Activated CD8-positive, alpha-beta memory T cell treated with anti-CD3 and anti-CD28 coated beads for 4 hours (primary cell): ENCODE results near the gene ZMYM2.

Source experiments
- DNase-seq, 2 donors: peaks; one replicate each; pipeline ENCODE4 v3.0.0-alpha.2; 2020; ENCODE audit warnings: low read depth in 2 of 2

Gene ZMYM2

DNA sequence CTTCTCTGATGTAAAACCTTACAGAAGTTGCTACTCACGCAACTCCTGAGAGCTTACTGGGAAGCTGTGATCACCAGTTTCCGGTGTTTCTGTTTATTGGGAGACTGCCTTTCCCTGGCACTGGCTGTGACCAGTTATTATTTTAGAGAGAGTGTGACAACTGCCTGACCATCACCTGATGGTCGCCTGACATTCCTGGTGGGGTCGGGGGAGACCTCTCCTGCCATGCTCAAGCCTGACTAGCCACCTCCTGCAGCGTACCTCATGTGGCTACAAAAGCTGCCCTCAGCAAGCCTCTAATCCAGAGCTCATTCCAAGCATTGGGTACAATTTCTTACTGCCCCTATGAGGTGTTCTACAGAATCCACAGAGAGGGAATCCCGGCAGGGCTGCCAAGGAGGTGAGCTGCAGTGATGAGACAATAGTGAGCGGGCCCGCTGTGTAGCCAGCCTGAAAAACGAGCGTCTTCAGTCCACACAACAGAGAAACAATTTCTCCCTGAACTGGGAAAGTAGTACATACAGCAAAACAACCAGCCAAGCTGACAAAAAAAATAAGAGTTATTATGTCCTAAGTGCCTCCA, 173.6 kb downstream of the ZMYM2 start:
- DNase-seq, result no peak

DNA sequence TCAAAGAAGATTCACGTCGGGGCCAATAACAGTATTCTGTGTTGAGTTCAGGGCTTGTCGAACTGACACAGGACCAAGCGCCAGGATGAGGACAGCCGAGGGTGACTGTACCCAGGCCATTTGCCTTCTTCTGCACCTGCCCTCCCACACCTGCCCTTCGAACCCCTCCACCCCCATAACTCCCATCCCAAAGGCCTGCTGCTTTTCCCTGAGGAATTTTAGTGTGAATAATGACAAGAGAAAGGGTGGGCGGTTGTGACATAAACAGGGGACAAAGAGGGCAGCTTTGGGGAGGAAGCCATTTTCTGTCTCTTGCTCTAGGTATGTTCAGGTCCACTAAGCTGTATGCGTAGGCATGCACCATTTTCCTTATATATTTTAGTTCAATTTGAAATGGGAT, 176.2 kb downstream of the ZMYM2 start:
- no peak for DNase-seq

GRCh38 chr13:20136781-20137703, 178.5 kb downstream of the ZMYM2 start:
- no peak for DNase-seq

DNA sequence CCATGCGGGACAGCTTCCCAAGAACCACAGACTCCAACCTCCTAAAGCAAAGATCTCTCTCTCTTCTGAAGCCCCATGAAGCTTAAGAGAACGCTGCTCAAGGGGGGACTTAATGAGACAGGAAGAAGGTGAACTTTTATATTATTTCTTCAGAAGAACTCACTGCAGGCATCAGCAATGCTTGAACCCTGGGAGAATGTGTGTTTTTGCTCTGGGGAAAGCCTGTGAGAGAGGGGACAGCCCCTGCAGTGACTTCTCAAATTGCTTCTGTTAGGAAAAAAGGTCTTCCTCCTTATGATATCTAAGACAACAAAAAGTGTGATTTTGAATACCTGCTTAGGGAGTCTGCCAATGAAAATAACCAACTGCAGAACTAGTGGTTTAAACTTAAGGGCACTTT, 179.3 kb downstream of the ZMYM2 start:
- DNase-seq, result no peak

DNA sequence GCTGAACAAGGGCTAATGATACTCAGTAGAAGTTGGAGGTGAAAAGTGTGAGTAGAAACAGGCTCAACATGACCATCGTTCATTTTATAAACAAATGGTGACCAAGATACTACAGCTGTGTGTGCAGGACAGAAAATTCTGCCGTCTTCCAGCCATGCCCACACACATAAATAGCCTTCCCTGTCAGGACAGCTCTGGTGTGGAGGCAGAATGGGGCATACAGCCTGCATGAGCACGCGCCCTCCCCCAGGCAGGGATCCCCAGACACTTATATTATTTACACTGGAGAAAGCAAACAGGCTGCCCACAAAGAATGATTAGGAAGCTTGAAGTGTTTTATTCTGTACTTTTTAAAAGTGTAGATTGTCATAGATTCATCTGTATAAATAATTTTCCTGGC, 182.0 kb downstream of the ZMYM2 start:
- no peak for DNase-seq
